CD4-positive, alpha-beta memory T cell (primary cell): ENCODE measurements around the gene BRINP2. TPM values are rescaled to one million over a fixed set of nuclear protein-coding genes. Genes with fewer than 3 reads are reported as not detected.
A peak's percentile ranks its signal among the peaks of the same experiment; 100 is the strongest.

Experiments
- CTCF ChIA-PET: fragments of 350-600 bp; sonication (Branson Sonifier 250); formaldehyde crosslinking; loops from one replicate; lab custom pipeline; 2021; ENCODE audit warnings: inconsistent platforms; ENCODE audit not compliant: partially characterized antibody; lab: Charles Lee
- POLR2A ChIA-PET: fragments of 350-600 bp; sonication (Branson Sonifier 250); formaldehyde crosslinking; loops from one replicate; lab custom pipeline; 2021; ENCODE audit not compliant: partially characterized antibody; lab: Charles Lee
- DNase-seq, 5 donors: peaks; one replicate each; pipeline versions ENCODE4 v3.0.0 to v3.0.0-alpha.2; 2020 to 2022; ENCODE audit warnings: mixed read lengths in 1 of 5
- H3K27ac ChIP-seq: one replicate; pipeline ENCODE4 v1.7.0; 2013; ENCODE audit warnings: low read depth, low read length
- H3K27me3 ChIP-seq: 2 replicates; pipeline ENCODE4 v1.7.0; 2013; ENCODE audit warnings: mild to moderate bottlenecking, low read length, moderate library complexity; ENCODE audit not compliant: insufficient read depth
- H3K36me3 ChIP-seq: 2 replicates; pipeline ENCODE4 v1.7.0; 2013; ENCODE audit warnings: mild to moderate bottlenecking, low read length, moderate library complexity; ENCODE audit not compliant: insufficient read depth
- H3K4me1 ChIP-seq: 2 replicates; pipeline ENCODE4 v1.7.0; 2013; ENCODE audit warnings: mild to moderate bottlenecking, low read length, moderate library complexity; ENCODE audit not compliant: insufficient read depth
- H3K4me3 ChIP-seq, 2 donors: one replicate each; pipeline ENCODE4 v1.7.0; 2013; ENCODE audit warnings: low read length in 2 of 2, mild to moderate bottlenecking in 1 of 2
- H3K9me3 ChIP-seq, 2 donors: one replicate each; pipeline ENCODE4 v1.7.0; 2013; ENCODE audit warnings: low read length in 2 of 2, control low read depth in 1 of 2; ENCODE audit not compliant: control insufficient read depth in 1 of 2
- H3K27ac Mint-ChIP-seq, 7 donors: one replicate each; pipeline ENCODE4 v1.8.0; 2020 to 2021; ENCODE audit warnings: mixed read lengths in 7 of 7, mild to moderate bottlenecking in 6 of 7, inconsistent platforms in 3 of 7, moderate library complexity in 3 of 7
- H3K27me3 Mint-ChIP-seq, 2 donors: one replicate each; pipeline ENCODE4 v1.8.0; 2020 to 2021; ENCODE audit warnings: mixed read lengths in 2 of 2
- H3K36me3 Mint-ChIP-seq, 2 donors: one replicate each; pipeline ENCODE4 v1.8.0; 2020 to 2021; ENCODE audit warnings: mixed read lengths in 2 of 2, inconsistent platforms in 1 of 2, mild to moderate bottlenecking in 1 of 2
- H3K4me1 Mint-ChIP-seq, 4 donors: one replicate each; pipeline ENCODE4 v1.8.0; 2020 to 2021; ENCODE audit warnings: mixed read lengths in 4 of 4, mild to moderate bottlenecking in 1 of 4
- H3K4me3 Mint-ChIP-seq, 8 donors: one replicate each; pipeline ENCODE4 v1.8.0; 2020 to 2021; ENCODE audit warnings: mixed read lengths in 8 of 8, mild to moderate bottlenecking in 7 of 8, moderate library complexity in 6 of 8, inconsistent platforms in 3 of 8
- H3K9me3 Mint-ChIP-seq, 8 donors: one replicate each; pipeline ENCODE4 v1.8.0; 2020 to 2021; ENCODE audit warnings: mixed read lengths in 8 of 8, mild to moderate bottlenecking in 5 of 8, inconsistent platforms in 3 of 8, moderate library complexity in 1 of 8
- intact Hi-C: fragments of 100-400 bp; cut with micrococcal nuclease; formaldehyde crosslinking; loops from one replicate; pipeline ENCODE4 v1.15.1; 2023
- polyA plus RNA-seq, 2 donors: library from polyadenylated mRNA; unstranded; fragments of 300-500 nt; fragmentation: Illumina TruSeq; gene quantifications; one replicate each; pipeline ENCODE4 v1.2.3, GENCODE V29; 2021
- total RNA-seq, 2 experiments: library from RNA; stranded (reverse); gene quantifications; one replicate each; pipeline ENCODE4 v1.2.3, GENCODE V29; 2021

Gene BRINP2
- total and polyA plus RNA-seq, 4 experiments from 2014 or later = not detected

GRCh38 chr1:177208920-177209319, 38.2 kb downstream of the BRINP2 start:
- Histone ChIP-seq H3K4me1 (no peaks in the 10 kb centered on the region), H3K36me3 (no peaks in the 10 kb centered on the region), H3K4me3 (no peak overlapping the region), H3K27ac (no peak overlapping the region), H3K9me3 (no peaks in the 10 kb centered on the region), H3K27me3 (no peaks in the 10 kb centered on the region)
- no peak for DNase-seq
- Mint-ChIP-seq H3K36me3 (no peaks in the 10 kb centered on the region), H3K9me3 (peaks cover 0 to 7% (median 3%) of the 10 kb centered on the region in 8 donors), H3K4me3 (no peak overlapping the region), H3K4me1 (no peaks in the 10 kb centered on the region), H3K27ac (no peak overlapping the region), H3K27me3 (no peaks in the 10 kb centered on the region)
- POLR2A ChIA-PET = no interaction called here
- intact Hi-C loops = no loop called here
- CTCF ChIA-PET = no interaction called here

- DNase-seq = no peak
- Histone ChIP-seq H3K27ac (no peak overlapping the region), H3K27me3 (no peaks in the 10 kb centered on the region), H3K4me3 (no peak overlapping the region), H3K36me3 (no peaks in the 10 kb centered on the region), H3K9me3 (no peaks in the 10 kb centered on the region), H3K4me1 (no peaks in the 10 kb centered on the region)
- no peak overlapping the region for H3K4me3 Mint-ChIP-seq
- intact Hi-C loops = no loop called here
- no peaks in the 10 kb centered on the region for H3K27me3 Mint-ChIP-seq
- H3K4me1 Mint-ChIP-seq = no peaks in the 10 kb centered on the region
- CTCF ChIA-PET = no interaction called here
- H3K27ac Mint-ChIP-seq = no peak overlapping the region
- POLR2A ChIA-PET = no interaction called here
- no peaks in the 10 kb centered on the region for H3K36me3 Mint-ChIP-seq
- H3K9me3 Mint-ChIP-seq = peaks cover 0 to 5% (median 2%) of the 10 kb centered on the region in 8 donors
Measured at GRCh38 chr1:177209357-177209756, 38.6 kb downstream of the BRINP2 start.

DNA sequence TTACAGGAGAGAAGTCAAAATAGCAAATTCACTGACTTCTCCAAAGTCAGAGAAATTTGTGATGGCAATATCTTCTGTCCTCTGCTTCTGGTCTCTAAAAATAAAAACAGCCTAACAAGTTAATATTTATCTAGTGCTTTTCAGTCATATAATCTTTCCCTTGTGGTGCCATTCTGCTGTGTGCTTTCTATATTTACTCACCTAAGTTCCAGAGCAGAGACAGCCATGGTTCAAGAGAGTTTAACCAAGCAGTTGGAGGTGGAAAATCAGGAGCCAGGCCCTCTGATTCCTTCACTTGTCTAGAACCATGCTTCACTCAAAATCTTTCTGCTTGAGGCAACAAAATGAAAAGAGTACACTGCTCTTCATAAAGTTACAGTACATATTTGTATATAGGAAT, 39.3 kb downstream of the BRINP2 start:
- Mint-ChIP-seq H3K27ac (no peak overlapping the region), H3K9me3 (peaks cover 0 to 4% (median 2%) of the 10 kb centered on the region in 8 donors), H3K27me3 (no peaks in the 10 kb centered on the region), H3K4me3 (no peak overlapping the region), H3K4me1 (no peaks in the 10 kb centered on the region), H3K36me3 (no peaks in the 10 kb centered on the region)
- Histone ChIP-seq H3K4me1 (no peaks in the 10 kb centered on the region), H3K4me3 (no peak overlapping the region), H3K27me3 (no peaks in the 10 kb centered on the region), H3K27ac (no peak overlapping the region), H3K9me3 (no peaks in the 10 kb centered on the region), H3K36me3 (no peaks in the 10 kb centered on the region)
- ChIA-PET POLR2A (no interaction called here), CTCF (no interaction called here)
- intact Hi-C loops = no loop called here
- no peak for DNase-seq

GRCh38 chr1:177211231-177211630, 40.5 kb downstream of the BRINP2 start:
- POLR2A ChIA-PET = no interaction called here
- H3K4me1 ChIP-seq = no peaks in the 10 kb centered on the region
- H3K9me3 Mint-ChIP-seq = peaks cover 0 to 5% (median 2%) of the 10 kb centered on the region in 8 donors

DNA sequence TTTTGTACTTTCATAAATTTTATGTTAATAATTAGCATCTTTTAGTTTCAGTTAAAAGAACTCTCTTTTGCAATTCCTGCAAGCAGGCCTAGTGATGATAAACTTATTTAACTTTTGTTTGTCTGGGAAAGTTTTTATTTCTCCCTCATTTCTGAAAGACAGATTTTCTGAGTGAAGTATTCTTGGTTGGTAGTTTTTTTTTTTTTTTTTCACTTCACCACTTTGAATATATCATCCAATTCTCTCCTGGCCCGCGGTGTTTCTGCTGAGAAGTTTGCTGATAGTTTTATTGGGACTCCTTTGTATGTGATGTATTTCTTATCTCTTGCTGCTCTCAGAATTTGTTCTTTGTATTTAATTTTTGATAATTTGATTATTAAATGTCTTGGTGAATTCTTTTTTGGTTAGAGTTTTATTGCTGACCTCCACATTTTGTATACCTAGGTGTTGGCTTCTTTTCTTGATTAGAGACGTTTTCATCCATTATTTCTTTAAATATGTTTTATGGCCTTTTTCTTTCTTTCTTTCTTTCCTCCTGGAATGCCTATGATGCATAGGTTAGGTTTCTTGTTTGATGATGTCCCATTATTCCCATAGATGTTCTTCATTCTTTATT, 45.9 kb downstream of the BRINP2 start:
- H3K27ac Mint-ChIP-seq = no peak overlapping the region
- no peaks in the 10 kb centered on the region for H3K4me1 Mint-ChIP-seq
- no peaks in the 10 kb centered on the region for H3K27me3 Mint-ChIP-seq
- H3K4me3 Mint-ChIP-seq = no peak overlapping the region
- ChIA-PET CTCF (no interaction called here), POLR2A (no interaction called here)
- H3K9me3 Mint-ChIP-seq = peaks cover 3 to 29% (median 23%) of the 10 kb centered on the region in 8 donors
- H3K36me3 Mint-ChIP-seq = no peaks in the 10 kb centered on the region
- intact Hi-C loops = no loop called here
- Histone ChIP-seq H3K9me3 (no peaks in the 10 kb centered on the region), H3K4me3 (no peak overlapping the region), H3K36me3 (no peaks in the 10 kb centered on the region), H3K27me3 (no peaks in the 10 kb centered on the region), H3K4me1 (no peaks in the 10 kb centered on the region), H3K27ac (no peak overlapping the region)
- DNase-seq = no peak

More at GRCh38 chr1:177211231-177211630, 40.5 kb downstream of the BRINP2 start:
- no peak overlapping the region for H3K27ac ChIP-seq
- no peak for DNase-seq
- H3K27me3 ChIP-seq = no peaks in the 10 kb centered on the region
- no peaks in the 10 kb centered on the region for H3K9me3 ChIP-seq
- no peak overlapping the region for H3K27ac Mint-ChIP-seq
- no peaks in the 10 kb centered on the region for H3K36me3 ChIP-seq
- no peak overlapping the region for H3K4me3 Mint-ChIP-seq
- H3K4me3 ChIP-seq = no peak overlapping the region
- CTCF ChIA-PET = no interaction called here
- intact Hi-C loops = no loop called here
- H3K4me1 Mint-ChIP-seq = no peaks in the 10 kb centered on the region
- H3K27me3 Mint-ChIP-seq = no peaks in the 10 kb centered on the region
- H3K36me3 Mint-ChIP-seq = no peaks in the 10 kb centered on the region

GRCh38 chr1:177219554-177220458, 49.0 kb downstream of the BRINP2 start:
- no peaks in the 10 kb centered on the region for H3K4me1 ChIP-seq
- POLR2A ChIA-PET = no interaction called here
- no peak overlapping the region for H3K27ac ChIP-seq

DNA sequence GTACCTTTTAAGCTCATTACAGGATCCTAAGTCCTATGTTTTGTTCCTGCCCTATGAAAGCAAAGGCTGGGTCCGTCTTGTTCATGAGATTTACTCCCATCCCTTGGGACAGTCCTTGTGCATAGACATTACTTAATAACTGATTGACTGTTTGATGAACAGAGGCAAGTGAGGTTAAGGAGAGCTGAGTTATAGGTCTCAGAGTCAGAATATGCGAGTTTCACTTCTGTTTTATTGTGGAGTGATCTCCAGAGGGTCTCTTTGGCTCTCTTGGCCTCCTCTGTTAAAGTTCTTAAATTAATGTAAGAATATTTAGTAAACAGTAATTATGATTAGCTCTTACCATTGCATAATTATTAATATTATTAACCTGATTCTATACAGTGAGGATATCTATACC, 52.6 kb downstream of the BRINP2 start:
- no peaks in the 10 kb centered on the region for H3K4me1 ChIP-seq
- intact Hi-C loops = no loop called here
- H3K27me3 ChIP-seq = no peaks in the 10 kb centered on the region
- no peaks in the 10 kb centered on the region for H3K27me3 Mint-ChIP-seq
- H3K9me3 Mint-ChIP-seq = peaks cover under 1 to 12% (median 6%) of the 10 kb centered on the region in 8 donors
- no peak overlapping the region for H3K27ac Mint-ChIP-seq
- H3K4me1 Mint-ChIP-seq = no peaks in the 10 kb centered on the region
- no peaks in the 10 kb centered on the region for H3K9me3 ChIP-seq
- H3K36me3 Mint-ChIP-seq = no peaks in the 10 kb centered on the region
- peak overlapping the region in 1 of 8 donors; percentile 31 for H3K4me3 Mint-ChIP-seq
- DNase-seq = no peak
- ChIA-PET CTCF (no interaction called here), POLR2A (no interaction called here)
- H3K27ac ChIP-seq = no peak overlapping the region
- no peaks in the 10 kb centered on the region for H3K36me3 ChIP-seq
- H3K4me3 ChIP-seq = no peak overlapping the region

More at GRCh38 chr1:177219554-177220458, 49.0 kb downstream of the BRINP2 start:
- Mint-ChIP-seq H3K36me3 (no peaks in the 10 kb centered on the region), H3K4me1 (no peaks in the 10 kb centered on the region), H3K27ac (no peak overlapping the region), H3K4me3 (no peak overlapping the region), H3K9me3 (peaks cover 5 to 29% (median 21%) of the 10 kb centered on the region in 8 donors), H3K27me3 (no peaks in the 10 kb centered on the region)
- CTCF ChIA-PET = no interaction called here
- DNase-seq = no peak
- no peaks in the 10 kb centered on the region for H3K9me3 ChIP-seq
- H3K4me3 ChIP-seq = no peak overlapping the region
- intact Hi-C loops = no loop called here
- no peaks in the 10 kb centered on the region for H3K36me3 ChIP-seq
- H3K27me3 ChIP-seq = no peaks in the 10 kb centered on the region
